Fibroblast of skin of right biceps (primary cell): ENCODE results near the gene CBARP.
"Not testable (repeated sequence)": the region's sequence is repeated elsewhere in the genome, so short reads cannot be mapped to it uniquely, and the experiment has no call there.

Source experiments
- DNase-seq: peaks from one replicate; pipeline ENCODE4 v3.0.0-alpha.2; 2013

The CBARP gene

GRCh38 chr19:1252221-1252820 is 14.5 kb upstream of the CBARP start:
- peak; percentile 98 for DNase-seq

GRCh38 chr19:1251330-1252220 is 13.8 kb upstream of the CBARP start:
- peak; percentile 85 for DNase-seq

- DNase-seq, result peak; percentile 85
Measured at GRCh38 chr19:1250437-1251260, 12.8 kb upstream of the CBARP start.

- DNase-seq, result no peak
Measured at GRCh38 chr19:1249990-1250436, 12.2 kb upstream of the CBARP start.

DNA sequence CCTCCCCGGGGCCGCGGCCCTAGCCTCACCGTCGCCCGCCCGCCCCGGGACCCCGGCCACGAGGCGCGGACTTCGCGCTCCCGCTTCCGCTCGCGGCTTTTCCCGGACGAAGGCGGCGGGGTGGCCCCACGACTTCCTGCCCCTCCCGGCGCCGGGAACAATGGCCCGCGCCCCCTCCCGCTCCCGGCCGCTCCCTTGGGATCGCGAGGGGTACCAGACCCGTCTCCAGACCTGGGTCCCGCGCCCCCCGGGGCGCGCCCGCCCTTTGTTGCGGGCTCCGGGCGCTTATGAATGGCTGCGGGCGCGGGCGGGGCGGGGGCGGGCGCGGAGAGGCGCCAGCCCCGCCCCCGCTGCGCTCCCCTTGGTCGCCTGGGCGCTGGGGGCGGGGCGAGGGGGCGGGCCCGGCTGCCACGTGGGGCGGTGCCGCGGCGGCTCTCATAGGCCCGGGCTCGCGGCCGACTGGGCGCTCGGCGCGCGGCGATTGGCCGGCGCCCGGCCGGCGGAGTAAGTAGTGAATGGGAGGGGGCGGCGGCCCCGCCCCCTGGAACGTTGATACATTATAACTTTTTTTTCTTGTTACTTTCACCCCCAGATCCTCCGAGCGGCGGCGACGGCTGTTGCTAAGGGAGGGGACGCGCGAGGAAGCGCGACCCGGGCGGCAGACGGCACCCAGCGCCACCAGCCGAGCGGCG is 11.6 kb upstream of the CBARP start:
- peak; percentile 98 for DNase-seq

DNA sequence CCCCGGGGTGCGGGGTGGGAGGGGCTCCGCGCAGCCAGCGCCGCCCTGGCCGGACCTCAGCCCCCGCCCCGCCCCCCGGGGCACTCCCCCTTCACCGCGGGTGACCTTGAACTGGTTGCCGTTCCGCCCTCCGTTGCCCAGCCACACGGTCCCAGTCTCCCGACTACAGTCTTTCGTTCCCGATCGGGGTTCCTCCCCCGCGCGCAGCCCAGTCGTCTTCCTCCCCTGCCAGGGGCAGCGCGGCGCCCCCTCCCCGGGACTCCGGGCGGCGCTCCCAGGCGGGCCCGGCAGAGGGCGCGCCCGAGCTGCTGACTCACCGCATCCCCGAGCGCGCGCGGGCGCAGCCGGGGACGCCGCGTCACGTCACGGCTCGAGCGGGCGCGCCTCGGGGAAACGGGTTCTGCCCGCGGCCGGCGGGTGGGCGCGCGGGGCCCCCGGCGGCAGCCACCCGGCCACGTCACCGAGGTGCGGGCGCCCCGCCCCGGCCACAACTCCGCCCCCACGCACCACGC is 11.0 kb upstream of the CBARP start:
- no peak for DNase-seq

- peak; percentile 90 for DNase-seq
Measured at GRCh38 chr19:1248139-1248785, 10.5 kb upstream of the CBARP start, which contains the start of gene MIDN. MIDN (plus strand) TSS chr19:1248583; CDS start chr19:1250297, 1,714 bp downstream.

GRCh38 chr19:1247748-1248138 is 9.9 kb upstream of the CBARP start:
- no peak for DNase-seq

- not testable (repeated sequence) for DNase-seq
Measured at GRCh38 chr19:1246265-1247087, 8.7 kb upstream of the CBARP start.

DNA sequence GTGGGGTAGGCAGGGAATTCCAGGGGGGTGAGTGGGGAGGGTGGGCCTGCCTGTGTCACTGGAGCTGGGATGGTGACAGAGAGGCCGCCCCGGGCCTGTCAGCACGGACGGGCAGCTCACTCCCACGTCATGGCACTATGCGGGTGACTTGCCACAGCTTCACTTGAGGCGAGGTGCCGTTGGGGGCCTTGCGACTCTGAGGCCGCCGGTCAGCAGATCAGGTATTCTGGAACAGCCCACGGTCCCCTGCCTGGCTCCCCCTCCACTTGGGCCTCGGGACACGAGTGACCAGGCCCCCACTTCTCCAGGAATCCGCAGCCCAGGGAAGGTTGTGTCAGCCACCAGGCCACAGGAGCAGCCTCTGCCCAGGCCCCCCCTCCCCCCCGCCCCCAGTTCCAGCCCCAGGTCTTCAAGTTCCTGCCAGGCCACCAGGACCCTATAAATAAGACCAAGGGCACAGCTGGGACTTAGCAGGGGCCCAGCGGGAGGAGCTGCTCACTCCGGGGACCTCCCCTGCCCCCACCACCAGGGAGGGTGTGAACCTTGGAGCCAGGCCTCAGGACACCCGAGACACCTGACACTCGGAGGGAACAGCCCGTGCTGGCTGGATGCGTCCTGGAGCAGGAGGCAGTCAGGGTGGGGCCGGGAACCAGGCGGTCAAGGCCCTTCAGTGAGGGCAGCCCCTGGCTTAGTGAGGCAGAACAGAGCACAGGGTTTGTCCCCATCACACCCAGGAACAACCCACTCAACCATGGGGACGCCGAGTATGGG is 7.9 kb upstream of the CBARP start:
- DNase-seq, result no peak

DNA sequence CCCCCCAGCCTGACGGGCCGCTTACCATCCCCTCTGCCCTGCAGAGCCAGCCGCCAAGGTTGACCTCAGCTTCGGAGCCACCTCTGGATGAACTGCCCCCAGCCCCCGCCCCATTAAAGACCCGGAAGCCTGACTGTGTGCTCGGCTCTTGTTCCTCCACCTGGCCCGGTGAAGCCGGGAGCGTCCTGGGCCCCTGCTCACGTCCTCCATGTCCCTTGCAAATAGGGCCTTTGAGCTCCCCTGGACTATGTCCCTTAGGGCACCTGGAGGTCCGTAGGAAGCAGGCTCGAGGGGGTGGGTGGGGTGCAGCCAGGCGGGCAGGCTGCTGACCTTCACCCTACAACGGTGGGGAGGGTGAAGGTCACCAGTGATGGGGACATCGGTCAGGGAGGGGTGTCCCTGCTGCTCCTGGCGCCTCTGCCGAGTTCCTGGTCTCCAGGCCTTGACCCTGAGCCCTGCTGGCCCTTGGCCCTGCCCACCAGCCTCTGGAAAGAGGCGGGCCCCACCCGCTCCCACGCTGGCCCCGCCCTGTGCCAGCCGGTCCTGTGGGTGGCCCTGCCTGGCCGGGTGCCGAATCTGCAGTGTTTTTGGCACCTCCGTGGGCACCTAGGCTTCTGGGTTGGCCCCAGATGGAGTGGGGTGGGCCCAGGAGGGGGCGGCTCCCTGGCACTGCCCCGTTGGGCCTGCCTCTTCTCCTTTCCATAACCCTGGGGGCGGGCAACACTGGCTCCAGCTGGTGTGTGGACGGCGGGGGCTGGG is 7.1 kb upstream of the CBARP start:
- no peak for DNase-seq

- peak; percentile 82 for DNase-seq
Measured at GRCh38 chr19:1243768-1244692, 6.2 kb upstream of the CBARP start.

DNA sequence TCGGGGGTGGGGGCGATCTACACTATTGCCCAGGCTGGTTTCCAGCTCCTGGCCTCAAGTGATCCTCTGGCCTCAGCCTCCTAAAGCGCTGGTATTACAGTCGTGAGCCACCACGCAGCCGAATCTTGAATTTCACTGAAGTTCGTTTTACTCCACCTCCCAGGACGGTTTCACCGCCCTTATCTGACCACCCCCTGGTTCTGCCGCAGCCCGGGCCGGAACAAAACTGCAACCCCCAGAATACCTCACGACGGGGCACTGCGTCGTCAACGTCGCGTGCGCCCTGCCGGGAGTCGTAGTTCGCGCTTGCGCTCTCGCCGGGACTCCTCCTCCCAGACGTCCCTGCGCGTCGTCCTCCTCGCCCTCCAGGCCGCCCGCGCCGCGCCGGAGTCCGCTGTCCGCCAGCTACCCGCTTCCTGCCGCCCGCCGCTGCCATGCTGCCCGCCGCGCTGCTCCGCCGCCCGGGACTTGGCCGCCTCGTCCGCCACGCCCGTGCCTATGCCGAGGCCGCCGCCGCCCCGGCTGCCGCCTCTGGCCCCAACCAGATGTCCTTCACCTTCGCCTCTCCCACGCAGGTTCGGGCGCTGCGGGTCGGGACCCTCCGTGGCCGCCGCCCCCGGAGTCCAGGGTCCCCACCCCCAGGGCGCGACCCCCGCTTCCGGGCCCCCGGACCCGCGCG is 3.8 kb upstream of the CBARP start, which contains the start of gene ATP5F1D:
ATP5F1D (plus strand) TSS at position 335 of the 679 bp plus-strand sequence; CDS start at position 435, 100 bp downstream.
- peak; percentile 95 for DNase-seq

GRCh38 chr19:1240925-1241324 is 3.1 kb upstream of the CBARP start:
- no peak for DNase-seq

GRCh38 chr19:1239796-1240737 is 2.3 kb upstream of the CBARP start:
- peak; percentile 91 for DNase-seq

DNA sequence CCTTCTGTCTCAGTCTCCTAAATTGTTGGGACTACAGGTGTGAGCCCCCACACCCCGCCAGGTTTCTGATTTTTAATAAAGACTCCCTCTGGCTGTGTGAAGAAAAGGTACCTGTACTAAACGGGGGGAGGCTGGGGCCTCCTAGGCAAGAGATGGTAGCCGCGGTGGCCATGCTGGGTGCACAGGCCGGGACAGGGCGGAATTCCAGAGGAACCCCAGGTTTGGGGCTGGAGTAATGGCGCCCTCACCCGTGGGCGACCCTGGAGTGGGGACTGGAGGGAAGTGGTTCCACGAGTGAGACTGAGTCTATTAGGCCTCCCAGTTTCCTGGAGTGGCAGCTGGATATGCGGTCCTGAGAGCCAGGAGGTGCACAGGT is 1.6 kb upstream of the CBARP start:
- DNase-seq, result no peak
